Measurements from ENCODE around the gene NFIB.

GRCh38 chr9:14318361-14318760 lies 4.4 kb upstream of the NFIB start:
- TF ChIP-seq, protein P1, sequence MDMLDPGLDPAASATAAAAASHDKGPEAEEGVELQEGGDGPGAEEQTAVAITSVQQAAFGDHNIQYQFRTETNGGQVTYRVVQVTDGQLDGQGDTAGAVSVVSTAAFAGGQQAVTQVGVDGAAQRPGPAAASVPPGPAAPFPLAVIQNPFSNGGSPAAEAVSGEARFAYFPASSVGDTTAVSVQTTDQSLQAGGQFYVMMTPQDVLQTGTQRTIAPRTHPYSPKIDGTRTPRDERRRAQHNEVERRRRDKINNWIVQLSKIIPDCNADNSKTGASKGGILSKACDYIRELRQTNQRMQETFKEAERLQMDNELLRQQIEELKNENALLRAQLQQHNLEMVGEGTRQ (IDR thresholded peaks at IDR 0.05; ENCODE audit: low read length): no peak
- TF ChIP-seq, protein P2, sequence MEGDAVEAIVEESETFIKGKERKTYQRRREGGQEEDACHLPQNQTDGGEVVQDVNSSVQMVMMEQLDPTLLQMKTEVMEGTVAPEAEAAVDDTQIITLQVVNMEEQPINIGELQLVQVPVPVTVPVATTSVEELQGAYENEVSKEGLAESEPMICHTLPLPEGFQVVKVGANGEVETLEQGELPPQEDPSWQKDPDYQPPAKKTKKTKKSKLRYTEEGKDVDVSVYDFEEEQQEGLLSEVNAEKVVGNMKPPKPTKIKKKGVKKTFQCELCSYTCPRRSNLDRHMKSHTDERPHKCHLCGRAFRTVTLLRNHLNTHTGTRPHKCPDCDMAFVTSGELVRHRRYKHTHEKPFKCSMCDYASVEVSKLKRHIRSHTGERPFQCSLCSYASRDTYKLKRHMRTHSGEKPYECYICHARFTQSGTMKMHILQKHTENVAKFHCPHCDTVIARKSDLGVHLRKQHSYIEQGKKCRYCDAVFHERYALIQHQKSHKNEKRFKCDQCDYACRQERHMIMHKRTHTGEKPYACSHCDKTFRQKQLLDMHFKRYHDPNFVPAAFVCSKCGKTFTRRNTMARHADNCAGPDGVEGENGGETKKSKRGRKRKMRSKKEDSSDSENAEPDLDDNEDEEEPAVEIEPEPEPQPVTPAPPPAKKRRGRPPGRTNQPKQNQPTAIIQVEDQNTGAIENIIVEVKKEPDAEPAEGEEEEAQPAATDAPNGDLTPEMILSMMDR (IDR thresholded peaks at IDR 0.05; ENCODE audit: control extremely low read depth in 1 of 3, insufficient read depth in 1 of 3, low read depth in 1 of 3, low read length in 3 of 3): no peak
- TF ChIP-seq POLR2AphosphoS5 (IDR thresholded peaks at IDR 0.05; ENCODE audit: low read depth, low read length): no peak
- TF ChIP-seq CHD2 (IDR thresholded peaks at IDR 0.05; ENCODE audit: low read length): no peak
- no peak for TF ChIP-seq SRF (IDR thresholded peaks at IDR 0.05; ENCODE audit: low read depth, low read length)
- TF ChIP-seq TCF12 (IDR thresholded peaks at IDR 0.05; ENCODE audit: low read depth, low read length): no peak
- TF ChIP-seq GABPA (IDR thresholded peaks at IDR 0.05; ENCODE audit: borderline replicate concordance, insufficient read depth, low read length): no peak
- TF ChIP-seq EGR1 (IDR thresholded peaks at IDR 0.05; ENCODE audit: borderline replicate concordance, low read depth, low read length): no peak
- no peak for TF ChIP-seq POLR2A (IDR thresholded peaks at IDR 0.05; ENCODE audit: control extremely low read depth in 1 of 2, low read depth in 2 of 2, low read length in 2 of 2)
- TF ChIP-seq MAFK (IDR thresholded peaks at IDR 0.05; ENCODE audit: low read depth, low read length): no peak
- TF ChIP-seq CREB1 (IDR thresholded peaks at IDR 0.05): no peak
- TF ChIP-seq JUN (IDR thresholded peaks at IDR 0.05; ENCODE audit: low read depth, low read length): no peak
- TF ChIP-seq EZH2 (IDR thresholded peaks at IDR 0.05; ENCODE audit: low read depth, low read length, severe bottlenecking): no peak
